HEK293 (cell line): ENCODE results near the gene MARCHF7.

Source experiments
- CTCF ChIA-PET: fragments of 350-600 bp; formaldehyde crosslinking; extraction: SDS; loops from one replicate; lab custom pipeline; 2021; ENCODE audit warnings: antibody characterized with exemption; lab: Yijun Ruan, JAX
- POLR2A ChIA-PET: fragments of 300-600 bp; formaldehyde crosslinking; extraction: SDS; loops from one replicate; lab custom pipeline; 2020; ENCODE audit warnings: antibody characterized with exemption, inconsistent platforms; lab: Yijun Ruan, JAX
- H3K27ac ChIP-seq: fragments of 200-500 bp; sonication (Bioruptor generic); 2 replicates; pipeline ENCODE4 v1.5.1; 2014; ENCODE audit warnings: low read depth, low read length, control low read depth, inconsistent platforms; ENCODE audit errors: extremely low read depth
- H3K36me3 ChIP-seq, 2 experiments: fragments of 200-500 bp in 1 of 2; sonication (Bioruptor generic) in 1 of 2; 1 replicate in 1 of 2; 2 replicates in 1 of 2; pipeline ENCODE4 v1.5.1; 2014 to 2017; ENCODE audit warnings: inconsistent platforms in 2 of 2, low read length in 2 of 2; ENCODE audit not compliant: control insufficient read depth in 2 of 2, insufficient read depth in 1 of 2
- H3K4me1 ChIP-seq: fragments of 200-500 bp; sonication (Bioruptor generic); 2 replicates; pipeline ENCODE4 v1.5.1; 2014; ENCODE audit warnings: mild to moderate bottlenecking, low read length, inconsistent platforms; ENCODE audit not compliant: control insufficient read depth, insufficient read depth
- H3K4me3 ChIP-seq: 2 replicates; pipeline ENCODE4 v1.5.1; 2011; ENCODE audit warnings: low read depth, mild to moderate bottlenecking, control low read depth, low read length, moderate library complexity
- H3K9me3 ChIP-seq: fragments of 200-500 bp; sonication (Bioruptor generic); 2 replicates; pipeline ENCODE4 v1.5.1; 2014; ENCODE audit warnings: low read depth, low read length, inconsistent platforms; ENCODE audit not compliant: control insufficient read depth, insufficient read depth
- BCL11B ChIP-seq: fragments of 450-650 bp; formaldehyde crosslinking; IDR thresholded peaks from 2 replicates; pipeline ENCODE4 v1.5.1; 2016; ENCODE audit warnings: low read depth, missing biosample characterization, missing genetic modification characterization
- HOXD13 ChIP-seq: sonication (generic); formaldehyde crosslinking; IDR thresholded peaks from 2 replicates; pipeline ENCODE4 v1.8.0; 2022; ENCODE audit warnings: missing genetic modification reagents, borderline replicate concordance
- KLF9 ChIP-seq: fragments of 450-650 bp; formaldehyde crosslinking; IDR thresholded peaks from 2 replicates; pipeline ENCODE4 v1.5.1; 2016; ENCODE audit warnings: missing biosample characterization, missing genetic modification characterization, low read depth
- REPIN1 ChIP-seq: fragments of 450-650 bp; formaldehyde crosslinking; IDR thresholded peaks from 2 replicates; pipeline ENCODE4 v1.5.1; 2017; ENCODE audit warnings: missing biosample characterization, missing genetic modification characterization, low read depth
- YY1 ChIP-seq: fragments of 450-650 bp; formaldehyde crosslinking; IDR thresholded peaks from 2 replicates; pipeline ENCODE4 v1.5.1; 2018; ENCODE audit warnings: missing biosample characterization, missing genetic modification characterization
- ZNF146 ChIP-seq: fragments of 450-650 bp; formaldehyde crosslinking; IDR thresholded peaks from 2 replicates; pipeline ENCODE4 v1.5.1; 2016; ENCODE audit warnings: missing biosample characterization, missing genetic modification characterization
- ZNF155 ChIP-seq: fragments of 450-650 bp; formaldehyde crosslinking; IDR thresholded peaks from 2 replicates; pipeline ENCODE4 v1.5.1; 2016; ENCODE audit warnings: missing biosample characterization, missing genetic modification characterization
- ZNF174 ChIP-seq: fragments of 450-650 bp; formaldehyde crosslinking; IDR thresholded peaks from 2 replicates; pipeline ENCODE4 v1.5.0; 2017; ENCODE audit warnings: missing biosample characterization, mild to moderate bottlenecking, missing genetic modification characterization
- ZNF24 ChIP-seq: fragments of 450-650 bp; formaldehyde crosslinking; IDR thresholded peaks from 2 replicates; pipeline ENCODE4 v1.5.1; 2016; ENCODE audit warnings: missing biosample characterization, missing genetic modification characterization
- ZNF292 ChIP-seq: fragments of 450-650 bp; formaldehyde crosslinking; IDR thresholded peaks from 2 replicates; pipeline ENCODE4 v1.5.1; 2016; ENCODE audit warnings: low read depth, missing biosample characterization, missing genetic modification characterization, borderline replicate concordance
- ZNF501 ChIP-seq: fragments of 450-650 bp; formaldehyde crosslinking; IDR thresholded peaks from 2 replicates; pipeline ENCODE4 v1.5.1; 2016; ENCODE audit warnings: missing biosample characterization, missing genetic modification characterization
- ZNF510 ChIP-seq: fragments of 450-650 bp; formaldehyde crosslinking; IDR thresholded peaks from 2 replicates; pipeline ENCODE4 v1.5.1; 2018; ENCODE audit warnings: mild to moderate bottlenecking, missing genetic modification characterization, missing biosample characterization; ENCODE audit not compliant: insufficient replicate concordance
- ZNF571 ChIP-seq: fragments of 450-650 bp; formaldehyde crosslinking; IDR thresholded peaks from 2 replicates; pipeline ENCODE4 v1.5.0; 2017; ENCODE audit warnings: missing biosample characterization, missing genetic modification characterization
- ZNF610 ChIP-seq: fragments of 450-650 bp; formaldehyde crosslinking; IDR thresholded peaks from 2 replicates; pipeline ENCODE4 v1.5.1; 2016; ENCODE audit warnings: missing biosample characterization, missing genetic modification characterization, borderline replicate concordance
- ZNF660 ChIP-seq: fragments of 450-650 bp; IDR thresholded peaks from 2 replicates; pipeline ENCODE4 v1.5.1; 2018; ENCODE audit warnings: missing biosample characterization, mild to moderate bottlenecking, missing genetic modification characterization
- ZNF843 ChIP-seq: fragments of 450-650 bp; formaldehyde crosslinking; IDR thresholded peaks from 2 replicates; pipeline ENCODE4 v1.5.1; 2016; ENCODE audit warnings: missing biosample characterization, missing genetic modification characterization
- TF ChIP-seq, protein P1 (sequence below): fragments of 450-650 bp; formaldehyde crosslinking; IDR thresholded peaks from 2 replicates; pipeline ENCODE4 v1.5.1; 2016; ENCODE audit warnings: missing biosample characterization, missing genetic modification characterization, low read depth
- TF ChIP-seq, protein P2 (sequence below): fragments of 450-650 bp; formaldehyde crosslinking; IDR thresholded peaks from 2 replicates; pipeline ENCODE4 v1.5.1; 2017; ENCODE audit warnings: missing biosample characterization, missing genetic modification characterization
- TF ChIP-seq, protein P3 (sequence below): fragments of 450-650 bp; formaldehyde crosslinking; IDR thresholded peaks from 2 replicates; pipeline ENCODE4 v1.5.1; 2016; ENCODE audit warnings: missing biosample characterization, missing genetic modification characterization

Gene MARCHF7

DNA sequence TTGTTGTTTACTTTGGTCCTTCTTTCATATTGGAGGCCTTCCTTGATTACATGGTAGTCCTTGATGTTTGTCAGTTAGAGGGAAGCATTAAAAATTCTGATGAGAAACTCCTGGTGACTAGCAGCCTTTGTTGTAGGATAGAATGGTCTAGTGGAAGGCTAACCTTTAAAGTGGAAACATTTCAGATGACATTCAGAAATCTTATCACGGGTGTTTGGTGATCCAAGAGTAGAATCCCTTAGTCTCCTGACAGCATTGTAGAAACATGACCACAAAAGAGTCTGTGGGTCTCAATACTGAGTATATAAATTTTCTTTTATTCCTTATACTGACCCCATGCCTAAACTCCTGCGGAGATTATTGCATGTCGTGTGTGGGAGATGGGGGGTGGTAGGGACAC, 13.4 kb downstream of the MARCHF7 start:
- Histone ChIP-seq H3K9me3 (no peaks in the 10 kb centered on the region), H3K27ac (no peak overlapping the region), H3K4me1 (no peaks in the 10 kb centered on the region; the same call in 1 of the 2 replicates), H3K36me3 (peaks cover 31 to 76% of the 10 kb centered on the region in 2 experiments), H3K4me3 (no peak overlapping the region)
- TF ChIP-seq ZNF501 (no peak), YY1 (tag by site-specific recombination) (no peak), REPIN1 (tag by site-specific recombination) (no peak), ZNF292 (no peak), BCL11B (tag by site-specific recombination) (no peak), ZNF660 (tag by site-specific recombination) (no peak), KLF9 (tag by site-specific recombination) (no peak)
- POLR2A ChIA-PET: no interaction called here
- CTCF ChIA-PET: no interaction called here

GRCh38 chr2:159728629-159729028, 16.3 kb downstream of the MARCHF7 start:
- CTCF ChIA-PET: no interaction called here
- TF ChIP-seq ZNF510 (tag by site-specific recombination): no peak
- no peak for TF ChIP-seq ZNF174 (tag by site-specific recombination)
- TF ChIP-seq, protein P1, sequence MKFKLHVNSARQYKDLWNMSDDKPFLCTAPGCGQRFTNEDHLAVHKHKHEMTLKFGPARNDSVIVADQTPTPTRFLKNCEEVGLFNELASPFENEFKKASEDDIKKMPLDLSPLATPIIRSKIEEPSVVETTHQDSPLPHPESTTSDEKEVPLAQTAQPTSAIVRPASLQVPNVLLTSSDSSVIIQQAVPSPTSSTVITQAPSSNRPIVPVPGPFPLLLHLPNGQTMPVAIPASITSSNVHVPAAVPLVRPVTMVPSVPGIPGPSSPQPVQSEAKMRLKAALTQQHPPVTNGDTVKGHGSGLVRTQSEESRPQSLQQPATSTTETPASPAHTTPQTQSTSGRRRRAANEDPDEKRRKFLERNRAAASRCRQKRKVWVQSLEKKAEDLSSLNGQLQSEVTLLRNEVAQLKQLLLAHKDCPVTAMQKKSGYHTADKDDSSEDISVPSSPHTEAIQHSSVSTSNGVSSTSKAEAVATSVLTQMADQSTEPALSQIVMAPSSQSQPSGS (tag by site-specific recombination): no peak
- TF ChIP-seq ZNF571 (tag by site-specific recombination): no peak
- TF ChIP-seq ZNF610 (tag by site-specific recombination): no peak
- TF ChIP-seq, protein P2, sequence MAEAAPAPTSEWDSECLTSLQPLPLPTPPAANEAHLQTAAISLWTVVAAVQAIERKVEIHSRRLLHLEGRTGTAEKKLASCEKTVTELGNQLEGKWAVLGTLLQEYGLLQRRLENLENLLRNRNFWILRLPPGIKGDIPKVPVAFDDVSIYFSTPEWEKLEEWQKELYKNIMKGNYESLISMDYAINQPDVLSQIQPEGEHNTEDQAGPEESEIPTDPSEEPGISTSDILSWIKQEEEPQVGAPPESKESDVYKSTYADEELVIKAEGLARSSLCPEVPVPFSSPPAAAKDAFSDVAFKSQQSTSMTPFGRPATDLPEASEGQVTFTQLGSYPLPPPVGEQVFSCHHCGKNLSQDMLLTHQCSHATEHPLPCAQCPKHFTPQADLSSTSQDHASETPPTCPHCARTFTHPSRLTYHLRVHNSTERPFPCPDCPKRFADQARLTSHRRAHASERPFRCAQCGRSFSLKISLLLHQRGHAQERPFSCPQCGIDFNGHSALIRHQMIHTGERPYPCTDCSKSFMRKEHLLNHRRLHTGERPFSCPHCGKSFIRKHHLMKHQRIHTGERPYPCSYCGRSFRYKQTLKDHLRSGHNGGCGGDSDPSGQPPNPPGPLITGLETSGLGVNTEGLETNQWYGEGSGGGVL (tag by site-specific recombination): no peak
- no peak for TF ChIP-seq ZNF843 (tag by site-specific recombination)
- TF ChIP-seq ZNF24 (tag by site-specific recombination): no peak
- TF ChIP-seq HOXD13: no peak
- TF ChIP-seq ZNF155 (tag by site-specific recombination): no peak
- TF ChIP-seq, protein P3, sequence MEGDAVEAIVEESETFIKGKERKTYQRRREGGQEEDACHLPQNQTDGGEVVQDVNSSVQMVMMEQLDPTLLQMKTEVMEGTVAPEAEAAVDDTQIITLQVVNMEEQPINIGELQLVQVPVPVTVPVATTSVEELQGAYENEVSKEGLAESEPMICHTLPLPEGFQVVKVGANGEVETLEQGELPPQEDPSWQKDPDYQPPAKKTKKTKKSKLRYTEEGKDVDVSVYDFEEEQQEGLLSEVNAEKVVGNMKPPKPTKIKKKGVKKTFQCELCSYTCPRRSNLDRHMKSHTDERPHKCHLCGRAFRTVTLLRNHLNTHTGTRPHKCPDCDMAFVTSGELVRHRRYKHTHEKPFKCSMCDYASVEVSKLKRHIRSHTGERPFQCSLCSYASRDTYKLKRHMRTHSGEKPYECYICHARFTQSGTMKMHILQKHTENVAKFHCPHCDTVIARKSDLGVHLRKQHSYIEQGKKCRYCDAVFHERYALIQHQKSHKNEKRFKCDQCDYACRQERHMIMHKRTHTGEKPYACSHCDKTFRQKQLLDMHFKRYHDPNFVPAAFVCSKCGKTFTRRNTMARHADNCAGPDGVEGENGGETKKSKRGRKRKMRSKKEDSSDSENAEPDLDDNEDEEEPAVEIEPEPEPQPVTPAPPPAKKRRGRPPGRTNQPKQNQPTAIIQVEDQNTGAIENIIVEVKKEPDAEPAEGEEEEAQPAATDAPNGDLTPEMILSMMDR (tag by site-specific recombination): no peak
- TF ChIP-seq, all 188 proteins: peak for 0
- no peaks in the 10 kb centered on the region for H3K9me3 ChIP-seq
- H3K36me3 ChIP-seq: peaks cover 40 to 71% of the 10 kb centered on the region in 2 experiments
- no peak overlapping the region for H3K27ac ChIP-seq
- no peak overlapping the region for H3K4me3 ChIP-seq
- POLR2A ChIA-PET: interaction anchor here (1.3 kb wide), 1 partner anchor 17 kb away, joined by 3 read pairs; no protein-coding TSS in a partner anchor
- no peaks in the 10 kb centered on the region; the same call in 1 of the 2 replicates for H3K4me1 ChIP-seq

GRCh38 chr2:159735648-159736047, 23.3 kb downstream of the MARCHF7 start:
- CTCF ChIA-PET: interaction anchor here (0.6 kb wide), 2 partner anchors 31 to 1487 kb away, joined by 3 read pairs; no protein-coding TSS in a partner anchor
- no peak overlapping the region for H3K27ac ChIP-seq

More at GRCh38 chr2:159735648-159736047, 23.3 kb downstream of the MARCHF7 start:
- no peaks in the 10 kb centered on the region for H3K4me1 ChIP-seq
- H3K4me3 ChIP-seq: no peak overlapping the region
- POLR2A ChIA-PET: no interaction called here
- H3K9me3 ChIP-seq: no peaks in the 10 kb centered on the region
- H3K36me3 ChIP-seq: peaks cover 46 to 81% of the 10 kb centered on the region in 2 experiments
- TF ChIP-seq ZNF146 (tag by site-specific recombination): peak; percentile 68
- TF ChIP-seq ZNF24 (tag by site-specific recombination): no peak
